ENCODE data around the gene LTB. TPM values are rescaled to one million over a fixed set of nuclear protein-coding genes. Genes with fewer than 3 reads are reported as not detected.

LTB gene
- total RNA-seq, result not detected in 2 replicates

GRCh38 chr6:31582230-31582643, at the start of gene LTB:
LTB (minus strand) TSS chr6:31582424; CDS start chr6:31582417, 7 bp downstream.

GRCh38 chr6:31620586-31621319, 38.5 kb upstream of the LTB start, which contains the start of gene PRRC2A:
PRRC2A (plus strand) TSS chr6:31620715; CDS start chr6:31622790, 2,075 bp downstream.

GRCh38 chr6:31614684-31615578, 32.7 kb upstream of the LTB start, which contains the start of gene AIF1:
AIF1 (plus strand) TSS chr6:31615234; CDS start chr6:31615330, 96 bp downstream.

GRCh38 chr6:31586008-31586407, 3.8 kb upstream of the LTB start, which contains the start of gene LST1:
LST1 (plus strand) TSS chr6:31586277; CDS start chr6:31587300, 1,023 bp downstream.

GRCh38 chr6:31575335-31575901, 6.8 kb downstream of the LTB start, which contains the start of gene TNF:
TNF (plus strand) TSS chr6:31575565; CDS start chr6:31575742, 177 bp downstream.

GRCh38 chr6:31572041-31572911, 9.9 kb downstream of the LTB start, which contains the start of gene LTA:
LTA (plus strand) TSS chr6:31572289; CDS start chr6:31572743, 454 bp downstream.

GRCh38 chr6:31546958-31547726, 35.1 kb downstream of the LTB start, which contains the start of gene NFKBIL1:
NFKBIL1 (plus strand) TSS chr6:31547608; CDS start chr6:31547695, 87 bp downstream.

GRCh38 chr6:31546339-31546957, 35.8 kb downstream of the LTB start, which contains the start of gene ATP6V1G2:
ATP6V1G2 (minus strand) TSS chr6:31546608; CDS start chr6:31546559, 49 bp downstream.

GRCh38 chr6:31541658-31542521, 40.3 kb downstream of the LTB start, which contains the start of gene DDX39B:
DDX39B (minus strand) TSS chr6:31542003; CDS start chr6:31540532, 1,471 bp downstream.

Other genes with a start within 250 kb of the LTB start
- gene HLA-B, start 225.2 kb downstream of the LTB start, total RNA-seq, result 276 and 296 TPM in 2 replicates
- 104 and 132 TPM in 2 replicates for gene MICA, start 178.8 kb downstream of the LTB start, total RNA-seq
- gene MICB, start 84.3 kb downstream of the LTB start, total RNA-seq, result 25.7 and 26.2 TPM in 2 replicates
- gene MCCD1, start 53.5 kb downstream of the LTB start, total RNA-seq, result not detected in 2 replicates
- gene DDX39B, start 40.4 kb downstream of the LTB start, total RNA-seq, result 564 and 622 TPM in 2 replicates
- 0.18 and 0.58 TPM in 2 replicates for gene ATP6V1G2, start 35.8 kb downstream of the LTB start, total RNA-seq
- 22.0 and 28.5 TPM in 2 replicates for gene NFKBIL1, start 34.8 kb downstream of the LTB start, total RNA-seq
- gene LTA, start 10.1 kb downstream of the LTB start, total RNA-seq, result not detected in 2 replicates
- gene TNF, start 6.9 kb downstream of the LTB start, total RNA-seq, result not detected in 2 replicates
- not detected in 2 replicates for gene LST1, start 3.9 kb upstream of the LTB start, total RNA-seq
- not detected in 2 replicates for gene NCR3, start 10.6 kb upstream of the LTB start, total RNA-seq
- not detected in 2 replicates for gene AIF1, start 32.8 kb upstream of the LTB start, total RNA-seq
- gene PRRC2A, start 38.3 kb upstream of the LTB start, total RNA-seq, result 77.8 and 81.9 TPM in 2 replicates
- 241 and 292 TPM in 2 replicates for gene BAG6, start 70.2 kb upstream of the LTB start, total RNA-seq
- gene APOM, start 73.5 kb upstream of the LTB start, total RNA-seq, result 1.4 and 1.7 TPM in 2 replicates
- gene C6orf47, start 78.4 kb upstream of the LTB start, total RNA-seq, result 17.0 and 20.9 TPM in 2 replicates
- 12.4 and 16.1 TPM in 2 replicates for gene GPANK1, start 82.6 kb upstream of the LTB start, total RNA-seq
- 281 and 300 TPM in 2 replicates for gene CSNK2B, start 83.7 kb upstream of the LTB start, total RNA-seq
- 0.58 and 2.7 TPM in 2 replicates for gene LY6G5B, start 87.6 kb upstream of the LTB start, total RNA-seq
- gene LY6G5C, start 98.6 kb upstream of the LTB start, total RNA-seq, result 0.29 and 1.1 TPM in 2 replicates
- 41.6 and 52.5 TPM in 2 replicates for gene ABHD16A, start 120.9 kb upstream of the LTB start, total RNA-seq
- gene LY6G6F, start 124.4 kb upstream of the LTB start, total RNA-seq, result not detected in 2 replicates
- not detected in 2 replicates for gene LY6G6D, start 132.9 kb upstream of the LTB start, total RNA-seq
- gene LY6G6C, start 139.3 kb upstream of the LTB start, total RNA-seq, result not detected in 2 replicates
- not detected in 2 replicates for gene MPIG6B, start 140.9 kb upstream of the LTB start, total RNA-seq
- 63.1 and 65.7 TPM in 2 replicates for gene DDAH2, start 146.9 kb upstream of the LTB start, total RNA-seq
- gene CLIC1, start 154.1 kb upstream of the LTB start, total RNA-seq, result 1,096 and 1,127 TPM in 2 replicates
- 7.8 and 16.7 TPM in 2 replicates for gene MSH5, start 157.6 kb upstream of the LTB start, total RNA-seq
- 1.8 and 2.3 TPM in 2 replicates for gene SAPCD1, start 180.2 kb upstream of the LTB start, total RNA-seq
- gene VWA7, start 194.9 kb upstream of the LTB start, total RNA-seq, result under 0.01 TPM in 1 of 2 replicates, not detected in the other
- 102 and 105 TPM in 2 replicates for gene VARS1, start 213.3 kb upstream of the LTB start, total RNA-seq
- gene LSM2, start 224.5 kb upstream of the LTB start, total RNA-seq, result 85.3 and 118 TPM in 2 replicates
- gene HSPA1L, start 232.9 kb upstream of the LTB start, total RNA-seq, result 0.29 and 0.35 TPM in 2 replicates
- gene HSPA1A, start 233.1 kb upstream of the LTB start, total RNA-seq, result 38.1 and 41.2 TPM in 2 replicates
- gene HSPA1B, start 245.3 kb upstream of the LTB start, total RNA-seq, result 59.4 and 73.5 TPM in 2 replicates